Measurements from ENCODE around the gene NABP2. TPM values are rescaled to one million over a fixed set of nuclear protein-coding genes. Genes with fewer than 3 reads are reported as not detected.

Gene NABP2
- total RNA-seq, 1 donor from 2014 or later: 40.0 TPM

GRCh38 chr12:56256326-56256960, 32.3 kb downstream of the NABP2 start:
- H3K9me3 Mint-ChIP-seq: no peaks in the 10 kb centered on the region
- no peak for DNase-seq (ENCODE audit: extremely low spot score, unreplicated experiment)
- H3K27me3 Mint-ChIP-seq: no peaks in the 10 kb centered on the region
- peaks cover 8% of the 10 kb centered on the region for H3K4me1 Mint-ChIP-seq (ENCODE audit: unreplicated experiment)
- peaks cover 16% of the 10 kb centered on the region for H3K36me3 Mint-ChIP-seq
- H3K4me3 Mint-ChIP-seq: peak overlapping the region; percentile 94
- peak overlapping the region; percentile 71 for H3K27ac Mint-ChIP-seq
- TF ChIP-seq CTCF (conservative IDR thresholded peaks at IDR 0.05): no peak

GRCh38 chr12:56257071-56257470, 32.9 kb downstream of the NABP2 start:
- Mint-ChIP-seq H3K36me3 (peaks cover 12% of the 10 kb centered on the region), H3K9me3 (peaks cover 3% of the 10 kb centered on the region), H3K4me3 (peak overlapping the region; percentile 94), H3K27me3 (peaks cover 2% of the 10 kb centered on the region), H3K27ac (peak overlapping the region; percentile 71), H3K4me1 (ENCODE audit: unreplicated experiment) (peaks cover 10% of the 10 kb centered on the region)
- no peak for TF ChIP-seq CTCF (conservative IDR thresholded peaks at IDR 0.05)
- DNase-seq (ENCODE audit: extremely low spot score, unreplicated experiment): no peak

DNA sequence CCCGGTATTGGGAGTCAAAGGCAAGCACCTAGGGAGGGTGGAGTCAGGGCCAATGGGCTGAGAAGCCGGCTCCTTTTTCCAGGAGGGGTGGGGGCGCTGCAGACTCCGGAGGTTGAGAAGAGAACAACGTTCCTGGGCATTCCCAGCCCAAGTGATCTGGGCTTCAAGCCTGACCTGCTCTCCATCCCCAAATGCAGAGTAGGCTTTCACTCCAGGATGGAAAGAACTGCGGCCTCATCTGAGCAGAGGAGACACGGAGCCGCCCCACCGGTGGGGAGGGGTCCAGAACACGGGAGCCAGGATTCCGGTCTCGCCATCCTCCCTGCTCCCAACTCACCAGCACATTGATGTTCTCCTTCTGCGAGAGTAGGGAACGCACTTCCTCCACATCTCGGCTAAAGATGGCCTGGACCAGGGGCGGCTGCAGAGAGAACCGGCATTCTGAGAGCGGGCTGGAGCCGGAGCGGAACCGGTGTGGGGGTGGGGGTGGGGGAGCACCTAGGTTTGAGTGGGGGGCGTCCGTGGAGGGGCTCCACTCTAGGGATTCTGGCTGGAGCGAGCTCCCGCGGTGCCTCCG, 33.4 kb downstream of the NABP2 start:
- peaks cover 11% of the 10 kb centered on the region for H3K4me1 Mint-ChIP-seq (ENCODE audit: unreplicated experiment)
- H3K27me3 Mint-ChIP-seq: peaks cover 2% of the 10 kb centered on the region
- peak overlapping the region; percentile 94 for H3K4me3 Mint-ChIP-seq
- TF ChIP-seq CTCF (conservative IDR thresholded peaks at IDR 0.05): no peak
- H3K36me3 Mint-ChIP-seq: peaks cover 11% of the 10 kb centered on the region
- peak overlapping the region; percentile 71 for H3K27ac Mint-ChIP-seq
- H3K9me3 Mint-ChIP-seq: peaks cover 4% of the 10 kb centered on the region
- no peak for DNase-seq (ENCODE audit: extremely low spot score, unreplicated experiment)

- Mint-ChIP-seq H3K9me3 (peaks cover 4% of the 10 kb centered on the region), H3K27me3 (peaks cover 2% of the 10 kb centered on the region), H3K27ac (peak within 1 kb of the TSS; percentile 85), H3K4me1 (ENCODE audit: unreplicated experiment) (peaks cover 11% of the 10 kb centered on the region), H3K36me3 (peaks cover 10% of the 10 kb centered on the region), H3K4me3 (peak within 1 kb of the TSS; percentile 94)
- TF ChIP-seq CTCF (conservative IDR thresholded peaks at IDR 0.05): peak; percentile 88
- peak; percentile 88 for DNase-seq (ENCODE audit: extremely low spot score, unreplicated experiment)
These were observed 34.1 kb downstream of the NABP2 start, which contains the start of gene ANKRD52 for GRCh38 chr12:56258068-56258819. ANKRD52 (minus strand) TSS chr12:56258384; CDS start chr12:56258269, 115 bp downstream.

- DNase-seq (ENCODE audit: extremely low spot score, unreplicated experiment): no peak
- peak overlapping the region; percentile 85 for H3K27ac Mint-ChIP-seq
- H3K4me1 Mint-ChIP-seq (ENCODE audit: unreplicated experiment): peaks cover 11% of the 10 kb centered on the region
- peaks cover 2% of the 10 kb centered on the region for H3K27me3 Mint-ChIP-seq
- H3K36me3 Mint-ChIP-seq: peaks cover 8% of the 10 kb centered on the region
- H3K4me3 Mint-ChIP-seq: peak overlapping the region; percentile 91
- TF ChIP-seq CTCF (conservative IDR thresholded peaks at IDR 0.05): no peak
- peaks cover 4% of the 10 kb centered on the region for H3K9me3 Mint-ChIP-seq
These were observed 34.7 kb downstream of the NABP2 start for GRCh38 chr12:56258820-56259183.

Measured in type B pancreatic cell (in vitro differentiated cells).